ENCODE measurements around the gene TEDC1.

Gene TEDC1

GRCh38 chr14:105502446-105503295 lies 11.6 kb downstream of the TEDC1 start:
- Histone ChIP-seq H4K91ac (ENCODE audit: low read length) (no peak overlapping the region), H3K4ac (ENCODE audit: low read depth in 1 of 2, low read length in 2 of 2) (no peak overlapping the region), H2AK5ac (ENCODE audit: low read length, severe bottlenecking) (no peak overlapping the region), H3K18ac (ENCODE audit: low read depth in 1 of 2, low read length in 2 of 2) (no peak overlapping the region), H2AFZ (ENCODE audit: low read depth, low read length) (no peak overlapping the region), H3K14ac (ENCODE audit: low read length in 2 of 2) (no peak overlapping the region), H4K8ac (ENCODE audit: low read length) (no peak overlapping the region), H2BK15ac (ENCODE audit: low read depth, poor library complexity, severe bottlenecking) (no peak overlapping the region), H3K36me3 (ENCODE audit: control insufficient read depth in 1 of 2, insufficient read depth in 2 of 2, low read depth in 1 of 2, low read length in 2 of 2) (peaks cover 0 to 5% of the 10 kb centered on the region in 2 experiments), H3K79me1 (replicated peaks; ENCODE audit: low read length, poor library complexity, severe bottlenecking) (no peaks in the 10 kb centered on the region), H2BK12ac (ENCODE audit: low read length in 2 of 2) (no peak overlapping the region), H3K27me3 (ENCODE audit: control insufficient read depth in 1 of 2, insufficient read depth in 1 of 2, low read length in 2 of 2) (peaks cover 0 to 17% of the 10 kb centered on the region in 2 experiments), H3K9me3 (ENCODE audit: control insufficient read depth, low read length) (no peaks in the 10 kb centered on the region), H3K4me2 (ENCODE audit: low read length, poor library complexity, severe bottlenecking) (no peak overlapping the region), H3K4me1 (ENCODE audit: control insufficient read depth, insufficient read depth, low read depth, low read length) (peaks cover 2% of the 10 kb centered on the region), H3K9ac (ENCODE audit: low read length) (no peak overlapping the region), H2BK5ac (ENCODE audit: low read depth, low read length, poor library complexity, severe bottlenecking) (no peak overlapping the region), H3K4me3 (ENCODE audit: insufficient read depth in 1 of 2, low read depth in 1 of 2, low read length in 2 of 2) (no peak overlapping the region), H3K27ac (ENCODE audit: low read length, poor library complexity, severe bottlenecking) (no peak overlapping the region), H3K23ac (ENCODE audit: low read length in 2 of 2) (no peak overlapping the region), H2BK120ac (ENCODE audit: low read depth, low read length) (no peak overlapping the region)
- 88% methylated on average over 18 of the region's 18 CpGs for WGBS
- no peak for DNase-seq

- no peak for DNase-seq
- 91% methylated on average over 7 of the region's 7 CpGs for WGBS
- no peak overlapping the region for H2AK5ac ChIP-seq (ENCODE audit: low read length, severe bottlenecking)
- no peaks in the 10 kb centered on the region for H3K9me3 ChIP-seq (ENCODE audit: control insufficient read depth, low read length)
- H3K9ac ChIP-seq (ENCODE audit: low read length), result no peak overlapping the region
- no peak overlapping the region for H4K91ac ChIP-seq (ENCODE audit: low read length)
- no peak overlapping the region for H3K23ac ChIP-seq (ENCODE audit: low read length in 2 of 2)
- no peak overlapping the region for H3K18ac ChIP-seq (ENCODE audit: low read depth in 1 of 2, low read length in 2 of 2)
- no peak overlapping the region for H3K14ac ChIP-seq (ENCODE audit: low read length in 2 of 2)
- no peak overlapping the region for H3K4me2 ChIP-seq (ENCODE audit: low read length, poor library complexity, severe bottlenecking)
- H3K79me1 ChIP-seq (replicated peaks; ENCODE audit: low read length, poor library complexity, severe bottlenecking), result no peaks in the 10 kb centered on the region
- H3K36me3 ChIP-seq (ENCODE audit: control insufficient read depth in 1 of 2, insufficient read depth in 2 of 2, low read depth in 1 of 2, low read length in 2 of 2), result no peaks in the 10 kb centered on the region
- H3K4me3 ChIP-seq (ENCODE audit: insufficient read depth in 1 of 2, low read depth in 1 of 2, low read length in 2 of 2), result no peak overlapping the region
- no peak overlapping the region for H2BK120ac ChIP-seq (ENCODE audit: low read depth, low read length)
- no peak overlapping the region for H2BK15ac ChIP-seq (ENCODE audit: low read depth, poor library complexity, severe bottlenecking)
- H3K4ac ChIP-seq (ENCODE audit: low read depth in 1 of 2, low read length in 2 of 2), result no peak overlapping the region
- no peak overlapping the region for H3K27ac ChIP-seq (ENCODE audit: low read length, poor library complexity, severe bottlenecking)
- peaks cover 0 to 23% of the 10 kb centered on the region in 2 experiments for H3K27me3 ChIP-seq (ENCODE audit: control insufficient read depth in 1 of 2, insufficient read depth in 1 of 2, low read length in 2 of 2)
- H4K8ac ChIP-seq (ENCODE audit: low read length), result no peak overlapping the region
- H3K4me1 ChIP-seq (ENCODE audit: control insufficient read depth, insufficient read depth, low read depth, low read length), result peaks cover 2% of the 10 kb centered on the region
- H2BK12ac ChIP-seq (ENCODE audit: low read length in 2 of 2), result no peak overlapping the region
- no peak overlapping the region for H2BK5ac ChIP-seq (ENCODE audit: low read depth, low read length, poor library complexity, severe bottlenecking)
- no peak overlapping the region for H2AFZ ChIP-seq (ENCODE audit: low read depth, low read length)
Observed at GRCh38 chr14:105503296-105503640, 12.2 kb downstream of the TEDC1 start.

GRCh38 chr14:105503935-105504692 lies 13.1 kb downstream of the TEDC1 start:
- H4K91ac ChIP-seq (ENCODE audit: low read length), result no peak overlapping the region
- no peak overlapping the region for H2BK120ac ChIP-seq (ENCODE audit: low read depth, low read length)
- no peak overlapping the region for H4K8ac ChIP-seq (ENCODE audit: low read length)
- no peaks in the 10 kb centered on the region for H3K9me3 ChIP-seq (ENCODE audit: control insufficient read depth, low read length)
- H3K4me3 ChIP-seq (ENCODE audit: insufficient read depth in 1 of 2, low read depth in 1 of 2, low read length in 2 of 2), result no peak overlapping the region
- WGBS, result 87% methylated on average over 28 of the region's 29 CpGs
- H2AFZ ChIP-seq (ENCODE audit: low read depth, low read length), result no peak overlapping the region
- no peak overlapping the region for H3K23ac ChIP-seq (ENCODE audit: low read length in 2 of 2)
- no peak overlapping the region for H3K14ac ChIP-seq (ENCODE audit: low read length in 2 of 2)
- H3K4me2 ChIP-seq (ENCODE audit: low read length, poor library complexity, severe bottlenecking), result no peak overlapping the region
- DNase-seq, result no peak
- H3K27ac ChIP-seq (ENCODE audit: low read length, poor library complexity, severe bottlenecking), result no peak overlapping the region
- H3K18ac ChIP-seq (ENCODE audit: low read depth in 1 of 2, low read length in 2 of 2), result no peak overlapping the region
- no peak overlapping the region for H3K9ac ChIP-seq (ENCODE audit: low read length)
- no peak overlapping the region for H2BK5ac ChIP-seq (ENCODE audit: low read depth, low read length, poor library complexity, severe bottlenecking)
- H3K4me1 ChIP-seq (ENCODE audit: control insufficient read depth, insufficient read depth, low read depth, low read length), result peaks cover 2% of the 10 kb centered on the region
- H3K27me3 ChIP-seq (ENCODE audit: control insufficient read depth in 1 of 2, insufficient read depth in 1 of 2, low read length in 2 of 2), result peaks cover 0 to 31% of the 10 kb centered on the region in 2 experiments
- H3K36me3 ChIP-seq (ENCODE audit: control insufficient read depth in 1 of 2, insufficient read depth in 2 of 2, low read depth in 1 of 2, low read length in 2 of 2), result no peaks in the 10 kb centered on the region
- no peak overlapping the region for H2BK12ac ChIP-seq (ENCODE audit: low read length in 2 of 2)
- no peak overlapping the region for H3K4ac ChIP-seq (ENCODE audit: low read depth in 1 of 2, low read length in 2 of 2)
- H3K79me1 ChIP-seq (replicated peaks; ENCODE audit: low read length, poor library complexity, severe bottlenecking), result no peaks in the 10 kb centered on the region
- no peak overlapping the region for H2AK5ac ChIP-seq (ENCODE audit: low read length, severe bottlenecking)
- no peak overlapping the region for H2BK15ac ChIP-seq (ENCODE audit: low read depth, poor library complexity, severe bottlenecking)

- no peak overlapping the region for H2BK15ac ChIP-seq (ENCODE audit: low read depth, poor library complexity, severe bottlenecking)
- no peaks in the 10 kb centered on the region for H3K9me3 ChIP-seq (ENCODE audit: control insufficient read depth, low read length)
- H3K23ac ChIP-seq (ENCODE audit: low read length in 2 of 2), result no peak overlapping the region
- H3K18ac ChIP-seq (ENCODE audit: low read depth in 1 of 2, low read length in 2 of 2), result no peak overlapping the region
- no peak overlapping the region for H3K14ac ChIP-seq (ENCODE audit: low read length in 2 of 2)
- H2BK12ac ChIP-seq (ENCODE audit: low read length in 2 of 2), result no peak overlapping the region
- no peak overlapping the region for H3K4me2 ChIP-seq (ENCODE audit: low read length, poor library complexity, severe bottlenecking)
- no peak overlapping the region for H2BK120ac ChIP-seq (ENCODE audit: low read depth, low read length)
- H3K79me1 ChIP-seq (replicated peaks; ENCODE audit: low read length, poor library complexity, severe bottlenecking), result no peaks in the 10 kb centered on the region
- no peak overlapping the region for H3K27ac ChIP-seq (ENCODE audit: low read length, poor library complexity, severe bottlenecking)
- no peak for DNase-seq
- H3K4me1 ChIP-seq (ENCODE audit: control insufficient read depth, insufficient read depth, low read depth, low read length), result peaks cover 2% of the 10 kb centered on the region
- no peak overlapping the region for H4K91ac ChIP-seq (ENCODE audit: low read length)
- H3K9ac ChIP-seq (ENCODE audit: low read length), result no peak overlapping the region
- H2AFZ ChIP-seq (ENCODE audit: low read depth, low read length), result no peak overlapping the region
- no peak overlapping the region for H3K4ac ChIP-seq (ENCODE audit: low read depth in 1 of 2, low read length in 2 of 2)
- H4K8ac ChIP-seq (ENCODE audit: low read length), result no peak overlapping the region
- WGBS, result 94% methylated on average over 16 of the region's 16 CpGs
- H2BK5ac ChIP-seq (ENCODE audit: low read depth, low read length, poor library complexity, severe bottlenecking), result no peak overlapping the region
- H3K27me3 ChIP-seq (ENCODE audit: control insufficient read depth in 1 of 2, insufficient read depth in 1 of 2, low read length in 2 of 2), result peaks cover 0 to 31% of the 10 kb centered on the region in 2 experiments
- H3K36me3 ChIP-seq (ENCODE audit: control insufficient read depth in 1 of 2, insufficient read depth in 2 of 2, low read depth in 1 of 2, low read length in 2 of 2), result no peaks in the 10 kb centered on the region
- H3K4me3 ChIP-seq (ENCODE audit: insufficient read depth in 1 of 2, low read depth in 1 of 2, low read length in 2 of 2), result no peak overlapping the region
- H2AK5ac ChIP-seq (ENCODE audit: low read length, severe bottlenecking), result no peak overlapping the region
Observed at GRCh38 chr14:105505101-105505500, 14.1 kb downstream of the TEDC1 start.
